Breast epithelium (tissue), 4 donors: ENCODE measurements around the gene LRRC59. TPM values are rescaled to one million over a fixed set of nuclear protein-coding genes. Genes with fewer than 3 reads are reported as not detected.
"Not testable (repeated sequence)": the region's sequence is repeated elsewhere in the genome, so short reads cannot be mapped to it uniquely, and the experiment has no call there.

ENCODE experiments used
- DNase-seq, 2 donors: peaks; one replicate each; pipeline ENCODE4 v3.0.0-alpha.2; 2019; ENCODE audit warnings: low spot score in 2 of 2
- H3K27ac ChIP-seq, 2 donors: fragments of 200-600 bp; sonication (generic) in 1 of 2; one replicate each; pipeline ENCODE4 v1.5.1; 2016 to 2019; ENCODE audit warnings: mild to moderate bottlenecking in 1 of 2
- H3K27me3 ChIP-seq, 2 donors: fragments of 200-600 bp; sonication (generic) in 1 of 2; one replicate each; pipeline versions ENCODE4 v1.5.1 to v1.6.0; 2017 to 2019; ENCODE audit warnings: control low read depth in 1 of 2, mild to moderate bottlenecking in 1 of 2
- H3K36me3 ChIP-seq: fragments of 200-600 bp; one replicate; pipeline ENCODE4 v1.5.1; 2019
- H3K4me1 ChIP-seq, 2 donors: fragments of 200-600 bp; sonication (generic); one replicate each; pipeline ENCODE4 v1.5.1; 2016 to 2019; ENCODE audit warnings: control low read depth in 1 of 2
- H3K4me3 ChIP-seq, 3 donors: fragments of 200-600 bp; sonication (generic); 1 replicate in 2 of 3; 2 replicates in 1 of 3; pipeline ENCODE4 v1.5.1; 2016 to 2019; ENCODE audit warnings: mild to moderate bottlenecking in 3 of 3, moderate library complexity in 2 of 3
- H3K9me3 ChIP-seq, 2 donors: fragments of 200-600 bp; sonication (generic) in 1 of 2; one replicate each; pipeline ENCODE4 v1.5.1; 2016 to 2019; ENCODE audit warnings: control low read depth in 1 of 2
- POLR2A ChIP-seq: fragments of 450-650 bp; IDR thresholded peaks from one replicate; pipeline ENCODE4 v1.6.1; 2016; ENCODE audit warnings: antibody characterized with exemption, mild to moderate bottlenecking, moderate library complexity
- POLR2AphosphoS5 ChIP-seq, 3 donors: sonication (generic); formaldehyde crosslinking; IDR thresholded peaks; one replicate each; pipeline ENCODE4 v1.6.1; 2017; ENCODE audit warnings: antibody characterized with exemption in 3 of 3
- intact Hi-C: fragments of 100-400 bp; cut with DNase I; formaldehyde crosslinking; loops from one replicate; pipeline ENCODE4 v1.15.1; 2023; ENCODE audit warnings: low total_unique reads
- total RNA-seq, 3 donors: library from RNA; depleted of rRNA; stranded (reverse); fragments of >200 nt; gene quantifications; one replicate each; pipeline ENCODE4 v1.1.0, GENCODE V29; 2016
- TF ChIP-seq, protein P1 (sequence below), 3 donors: fragments of 450-650 bp; IDR thresholded peaks; one replicate each; pipeline ENCODE4 v1.5.1; 2016 to 2017; ENCODE audit warnings: antibody characterized with exemption in 3 of 3, mild to moderate bottlenecking in 3 of 3, moderate library complexity in 3 of 3

The LRRC59 gene
- total RNA-seq, 3 donors from 2014 or later = 42.1 to 72.8 (median 54.0) TPM

DNA sequence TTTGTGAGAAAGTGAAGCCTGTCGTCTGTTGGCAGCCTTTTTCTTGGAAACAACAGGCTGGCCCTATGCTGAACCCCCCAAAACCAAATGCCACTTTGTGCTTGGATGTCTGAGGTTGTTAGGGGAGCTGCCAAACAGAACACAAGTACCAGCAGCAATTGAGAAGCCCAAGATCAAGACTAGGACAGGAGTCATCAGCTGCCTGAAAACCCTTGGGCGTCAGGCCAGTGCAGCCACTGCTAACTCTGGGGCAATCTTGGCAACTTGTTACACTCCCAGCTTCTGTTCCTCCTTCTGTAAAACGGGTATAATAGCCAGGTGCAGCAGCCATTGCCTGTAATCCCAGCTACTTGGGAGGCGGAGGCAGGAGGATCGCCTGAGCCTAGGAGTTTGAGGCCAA, 9.3 kb upstream of the LRRC59 start:
- H3K9me3 ChIP-seq = no peaks in the 10 kb centered on the region
- DNase-seq = no peak
- intact Hi-C loops = no loop called here
- H3K27me3 ChIP-seq = no peaks in the 10 kb centered on the region
- H3K4me1 ChIP-seq = no peaks in the 10 kb centered on the region
- no peak overlapping the region for H3K4me3 ChIP-seq
- no peak overlapping the region for H3K27ac ChIP-seq
- H3K36me3 ChIP-seq = no peaks in the 10 kb centered on the region
- no peak for TF ChIP-seq POLR2A
- TF ChIP-seq, protein P1, sequence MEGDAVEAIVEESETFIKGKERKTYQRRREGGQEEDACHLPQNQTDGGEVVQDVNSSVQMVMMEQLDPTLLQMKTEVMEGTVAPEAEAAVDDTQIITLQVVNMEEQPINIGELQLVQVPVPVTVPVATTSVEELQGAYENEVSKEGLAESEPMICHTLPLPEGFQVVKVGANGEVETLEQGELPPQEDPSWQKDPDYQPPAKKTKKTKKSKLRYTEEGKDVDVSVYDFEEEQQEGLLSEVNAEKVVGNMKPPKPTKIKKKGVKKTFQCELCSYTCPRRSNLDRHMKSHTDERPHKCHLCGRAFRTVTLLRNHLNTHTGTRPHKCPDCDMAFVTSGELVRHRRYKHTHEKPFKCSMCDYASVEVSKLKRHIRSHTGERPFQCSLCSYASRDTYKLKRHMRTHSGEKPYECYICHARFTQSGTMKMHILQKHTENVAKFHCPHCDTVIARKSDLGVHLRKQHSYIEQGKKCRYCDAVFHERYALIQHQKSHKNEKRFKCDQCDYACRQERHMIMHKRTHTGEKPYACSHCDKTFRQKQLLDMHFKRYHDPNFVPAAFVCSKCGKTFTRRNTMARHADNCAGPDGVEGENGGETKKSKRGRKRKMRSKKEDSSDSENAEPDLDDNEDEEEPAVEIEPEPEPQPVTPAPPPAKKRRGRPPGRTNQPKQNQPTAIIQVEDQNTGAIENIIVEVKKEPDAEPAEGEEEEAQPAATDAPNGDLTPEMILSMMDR (IDR thresholded peaks at IDR 0.05) = no peak
- no peak for TF ChIP-seq POLR2AphosphoS5 (IDR thresholded peaks at IDR 0.05)

GRCh38 chr17:50405351-50405750, 8.0 kb upstream of the LRRC59 start:
- DNase-seq, H3K4me1 ChIP-seq, H3K9me3 ChIP-seq, H3K36me3 ChIP-seq, H3K27ac ChIP-seq, intact Hi-C loops, H3K27me3 ChIP-seq, H3K4me3 ChIP-seq: not testable (repeated sequence)

- H3K27ac ChIP-seq, H3K4me3 ChIP-seq, H3K9me3 ChIP-seq, H3K36me3 ChIP-seq, DNase-seq, H3K27me3 ChIP-seq, intact Hi-C loops: not testable (repeated sequence)
- peaks cover 0 to 12% of the 10 kb centered on the region in 2 donors for H3K4me1 ChIP-seq
These were observed 2.3 kb upstream of the LRRC59 start for GRCh38 chr17:50399591-50399990.

DNA sequence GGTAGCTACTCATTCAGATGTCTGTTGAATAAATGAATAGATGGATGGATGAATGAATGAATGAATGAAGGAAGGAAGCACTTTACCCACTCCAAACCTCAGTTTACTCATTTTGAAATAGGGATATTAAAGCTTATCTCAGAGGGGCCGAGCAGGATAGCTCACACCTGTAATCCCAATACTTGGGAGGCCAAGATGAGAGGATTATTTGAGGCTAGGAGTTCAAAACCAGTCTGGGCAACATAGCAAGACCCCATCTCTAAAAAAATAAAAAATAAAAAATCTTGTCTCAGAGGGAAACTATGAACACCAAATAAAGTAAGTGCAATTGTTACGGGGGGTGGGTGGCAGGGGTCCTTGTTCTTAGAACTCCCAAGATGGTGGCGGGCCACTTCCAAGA, 1.3 kb upstream of the LRRC59 start:
- H3K27ac ChIP-seq, H3K9me3 ChIP-seq, H3K4me3 ChIP-seq, DNase-seq, H3K27me3 ChIP-seq, intact Hi-C loops, H3K36me3 ChIP-seq: not testable (repeated sequence)
- H3K4me1 ChIP-seq = peaks cover 0 to 12% of the 10 kb centered on the region in 2 donors

GRCh38 chr17:50397919-50398285, 579 bp upstream of the LRRC59 start:
- Histone ChIP-seq H3K4me1 (peaks cover 0 to 12% of the 10 kb centered on the region in 2 donors), H3K9me3 (no peaks in the 10 kb centered on the region), H3K27ac (peak overlapping the region; percentile 86 to 90), H3K4me3 (peak overlapping the region; percentile 90 to 99 (median 96)), H3K36me3 (no peaks in the 10 kb centered on the region), H3K27me3 (no peaks in the 10 kb centered on the region)
- intact Hi-C loops = no loop called here
- TF ChIP-seq, protein P1 (IDR thresholded peaks at IDR 0.05) = no peak
- TF ChIP-seq POLR2A (no peak), POLR2AphosphoS5 (IDR thresholded peaks at IDR 0.05) (no peak)
- no peak for DNase-seq

- Histone ChIP-seq H3K4me1 (peaks cover 0 to 12% of the 10 kb centered on the region in 2 donors), H3K36me3 (peaks cover 11% of the 10 kb centered on the region), H3K4me3 (peak overlapping the region; percentile 90 to 99 (median 96)), H3K27me3 (no peaks in the 10 kb centered on the region), H3K9me3 (no peaks in the 10 kb centered on the region), H3K27ac (peak overlapping the region; percentile 86 to 90)
- peak; percentile 31 to 55 for DNase-seq
- TF ChIP-seq, protein P1 (IDR thresholded peaks at IDR 0.05) = no peak
- no peak for TF ChIP-seq POLR2A
- TF ChIP-seq POLR2AphosphoS5 (IDR thresholded peaks at IDR 0.05) = peak in 1 of 3 donors; percentile 7
- intact Hi-C loops = no loop called here
These were observed 837 bp downstream of the LRRC59 start for GRCh38 chr17:50396261-50397110.
